WI38 (cell line): ENCODE measurements around the gene SVEP1.

Experiments
- H3K4me3 ChIP-seq: 2 replicates; pipeline ENCODE4 v1.5.1; 2011; ENCODE audit warnings: low read depth, mild to moderate bottlenecking, control low read depth, low read length
- CTCF ChIP-seq: IDR thresholded peaks from 2 replicates; pipeline ENCODE4 v1.5.1; 2012; ENCODE audit warnings: low read depth, mild to moderate bottlenecking, control low read depth, low read length

Gene SVEP1

GRCh38 chr9:110329639-110330230 lies 249.8 kb downstream of the SVEP1 start:
- H3K4me3 ChIP-seq, result no peak overlapping the region
- TF ChIP-seq CTCF, result no peak

GRCh38 chr9:110328763-110329162 lies 250.8 kb downstream of the SVEP1 start:
- H3K4me3 ChIP-seq, result no peak overlapping the region
- no peak for TF ChIP-seq CTCF

DNA sequence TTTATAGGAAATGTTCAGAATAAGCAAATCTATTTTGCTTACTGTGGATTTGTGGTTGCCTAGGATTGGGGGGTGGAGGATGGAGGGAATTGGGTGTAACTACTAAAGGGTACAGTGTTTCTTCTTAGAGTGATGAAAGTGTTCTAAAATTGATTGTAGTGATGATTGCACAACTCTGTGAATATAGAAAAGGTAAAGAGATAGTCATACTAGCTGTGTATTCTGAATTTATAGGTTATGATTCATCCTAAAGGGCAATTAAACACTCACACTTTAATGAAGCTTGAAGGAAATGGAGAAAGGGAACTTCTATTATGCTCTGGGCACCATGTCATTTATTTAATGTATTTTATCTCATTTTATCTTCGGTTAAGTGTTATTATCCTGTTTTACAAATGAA lies 251.8 kb downstream of the SVEP1 start:
- no peak for TF ChIP-seq CTCF
- H3K4me3 ChIP-seq, result no peak overlapping the region

- no peak for TF ChIP-seq CTCF
These were observed 255.7 kb downstream of the SVEP1 start for GRCh38 chr9:110323818-110324217.

DNA sequence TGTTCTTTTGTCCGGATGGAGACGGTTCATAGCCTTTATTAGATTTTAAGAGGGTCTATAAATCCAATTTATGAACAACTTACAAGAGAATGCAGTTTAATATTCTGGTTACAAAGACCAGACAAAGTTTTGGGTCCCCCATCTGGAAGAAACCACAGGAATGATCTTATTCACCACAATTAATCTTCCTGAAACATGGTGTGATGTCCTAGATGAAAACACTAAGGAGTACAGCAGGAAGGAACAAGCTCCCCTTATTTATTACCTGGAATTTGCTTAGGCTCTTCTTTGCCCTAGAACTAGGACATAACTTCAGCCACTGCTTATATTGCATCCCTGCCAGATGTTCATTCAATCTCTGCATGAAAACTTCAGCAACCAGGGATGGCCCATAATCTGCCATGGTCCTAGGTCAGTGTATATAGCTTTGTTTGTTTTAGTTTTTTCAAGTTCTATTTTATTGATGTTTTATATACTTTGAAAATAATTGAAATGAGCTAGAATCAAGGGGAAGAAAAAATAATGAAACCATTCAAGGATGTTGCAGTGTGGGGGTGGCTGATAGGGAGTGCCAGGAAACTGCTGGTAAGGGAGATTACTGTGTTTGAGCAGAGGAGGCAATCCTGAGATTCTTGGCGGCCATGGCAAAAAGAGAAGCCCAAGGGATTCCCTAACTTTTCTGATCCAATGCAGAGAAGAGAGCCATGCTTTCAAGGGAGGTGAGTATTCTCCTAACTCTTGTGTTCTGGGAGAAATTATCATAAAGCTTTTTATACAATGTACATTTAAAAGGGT lies 258.7 kb downstream of the SVEP1 start:
- no peak for TF ChIP-seq CTCF
- no peak overlapping the region for H3K4me3 ChIP-seq

More at GRCh38 chr9:110323818-110324217, 255.7 kb downstream of the SVEP1 start:
- H3K4me3 ChIP-seq, result no peak overlapping the region

DNA sequence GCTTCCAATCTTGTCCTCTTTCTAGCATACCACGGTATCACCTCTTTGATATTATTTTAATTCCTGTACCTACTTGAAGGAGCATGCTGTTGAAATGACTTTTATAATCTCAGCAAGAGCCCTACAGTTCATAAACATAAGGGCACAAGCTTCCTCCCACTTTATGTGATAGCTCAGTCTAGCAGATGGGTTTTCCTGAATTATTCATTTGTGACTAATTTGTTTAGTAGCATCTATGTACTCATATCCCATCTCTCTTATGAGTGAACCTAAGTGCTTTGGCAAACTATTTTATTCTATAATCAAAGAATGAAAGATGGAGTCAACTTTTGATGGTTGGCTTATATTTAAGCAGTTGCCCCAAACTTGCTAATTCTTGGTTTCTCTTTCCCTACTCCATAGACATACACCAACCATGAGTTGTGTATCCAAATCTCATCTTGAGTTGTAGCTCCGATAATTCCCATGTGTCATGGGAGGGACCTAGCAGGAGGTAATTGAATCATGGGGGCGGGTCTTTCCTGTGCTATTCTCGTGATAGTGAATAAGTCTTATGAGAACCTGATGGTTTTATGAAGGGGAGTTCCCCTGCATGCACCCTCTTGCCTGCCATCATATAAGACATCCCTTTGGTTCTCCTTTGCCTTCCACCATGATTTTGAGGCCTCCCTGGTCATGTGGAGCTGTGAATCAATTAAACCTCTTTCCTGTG lies 259.6 kb downstream of the SVEP1 start:
- H3K4me3 ChIP-seq, result no peak overlapping the region
- TF ChIP-seq CTCF, result no peak

GRCh38 chr9:110317911-110318310 lies 261.6 kb downstream of the SVEP1 start:
- TF ChIP-seq CTCF, result no peak
- no peak overlapping the region for H3K4me3 ChIP-seq
